ENCODE results near the gene RBM26.

- TF ChIP-seq EZH2phosphoT487 (IDR thresholded peaks at IDR 0.05; ENCODE audit: insufficient read depth, low read depth): no peak
- no peak for TF ChIP-seq EZH2 (IDR thresholded peaks at IDR 0.05; ENCODE audit: insufficient read depth, poor library complexity, severe bottlenecking)
Measured at GRCh38 chr13:79413521-79413920, 7.5 kb upstream of the RBM26 start.
